Cardiac fibroblast (primary cell): ENCODE data around the gene SETDB2.
A peak's percentile ranks its signal among the peaks of the same experiment; 100 is the strongest.

Experiments used
- DNase-seq, 2 donors: peaks; one replicate each; pipeline versions ENCODE4 v3.0.0 to v3.0.0-alpha.2; 2010; ENCODE audit warnings: low read depth in 2 of 2
- H3K4me3 ChIP-seq, 2 donors: replicated peaks in 1 of 2; 1 replicate in 1 of 2; 2 replicates in 1 of 2; pipeline ENCODE4 v1.5.1; 2011; ENCODE audit warnings: low read depth in 2 of 2, low read length in 2 of 2, mild to moderate bottlenecking in 2 of 2, moderate library complexity in 1 of 2
- CTCF ChIP-seq: IDR thresholded peaks from one replicate; pipeline ENCODE4 v1.5.1; 2011; ENCODE audit warnings: low read depth, mild to moderate bottlenecking, low read length, inconsistent platforms

Gene SETDB2

GRCh38 chr13:49536144-49536873 lies 92.2 kb downstream of the SETDB2 start:
- no peak for DNase-seq
- H3K4me3 ChIP-seq, result no peak overlapping the region
- TF ChIP-seq CTCF, result no peak

GRCh38 chr13:49538404-49538803 lies 94.3 kb downstream of the SETDB2 start:
- no peak for TF ChIP-seq CTCF
- no peak for DNase-seq
- no peak overlapping the region for H3K4me3 ChIP-seq

GRCh38 chr13:49539313-49539712 lies 95.2 kb downstream of the SETDB2 start:
- H3K4me3 ChIP-seq, result no peak overlapping the region
- TF ChIP-seq CTCF, result no peak
- no peak for DNase-seq

- no peak overlapping the region for H3K4me3 ChIP-seq
- no peak for DNase-seq
- TF ChIP-seq CTCF, result no peak
Measured at GRCh38 chr13:49539746-49540145, 95.7 kb downstream of the SETDB2 start.

GRCh38 chr13:49540552-49540951 lies 96.5 kb downstream of the SETDB2 start:
- DNase-seq, result peak; percentile 39 to 62
- no peak overlapping the region for H3K4me3 ChIP-seq
- no peak for TF ChIP-seq CTCF

- DNase-seq, result no peak
- TF ChIP-seq CTCF, result no peak
- H3K4me3 ChIP-seq, result no peak overlapping the region
Measured at GRCh38 chr13:49543656-49544055, 99.6 kb downstream of the SETDB2 start.
